Activated CD4-positive, alpha-beta T cell treated with anti-CD3 and anti-CD28 coated beads, Interleukin-2, amount 50 U/mL, for 16 hours (primary cell): ENCODE data around the gene SLCO2A1.
A peak's percentile ranks its signal among the peaks of the same experiment; 100 is the strongest.

ENCODE experiments used
- DNase-seq: peaks from one replicate; pipeline ENCODE4 v3.0.0-alpha.2; 2020

SLCO2A1 gene

DNA sequence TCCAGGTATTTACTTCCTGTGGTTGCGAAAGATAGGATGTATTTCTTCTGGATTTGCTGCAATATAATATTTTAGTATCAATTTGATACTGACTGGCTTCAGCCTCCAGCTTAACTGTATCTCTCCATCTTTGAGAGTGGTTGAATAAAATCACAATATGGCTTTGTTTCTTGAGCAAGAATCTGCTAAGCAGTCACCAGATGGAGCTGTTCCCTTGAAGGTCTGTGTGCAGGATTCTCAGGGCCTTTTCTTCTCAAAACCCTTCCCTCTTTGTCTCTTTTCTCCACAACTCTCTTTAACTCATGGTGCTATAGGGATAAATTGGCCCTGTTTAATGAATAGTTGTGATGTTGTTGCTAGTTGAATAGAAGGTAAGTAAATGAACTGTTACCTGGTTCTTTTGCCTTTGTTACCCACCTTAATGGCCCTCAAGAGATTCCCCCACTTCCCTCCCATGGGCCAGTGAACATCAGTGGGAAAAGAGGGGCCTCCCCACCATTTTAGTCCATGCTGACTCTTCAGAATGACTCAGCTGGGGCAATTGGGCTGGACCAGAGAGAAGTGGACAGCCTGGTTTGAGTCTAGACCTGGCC lies 99.3 kb downstream of the SLCO2A1 start:
- peak; percentile 45 for DNase-seq

DNA sequence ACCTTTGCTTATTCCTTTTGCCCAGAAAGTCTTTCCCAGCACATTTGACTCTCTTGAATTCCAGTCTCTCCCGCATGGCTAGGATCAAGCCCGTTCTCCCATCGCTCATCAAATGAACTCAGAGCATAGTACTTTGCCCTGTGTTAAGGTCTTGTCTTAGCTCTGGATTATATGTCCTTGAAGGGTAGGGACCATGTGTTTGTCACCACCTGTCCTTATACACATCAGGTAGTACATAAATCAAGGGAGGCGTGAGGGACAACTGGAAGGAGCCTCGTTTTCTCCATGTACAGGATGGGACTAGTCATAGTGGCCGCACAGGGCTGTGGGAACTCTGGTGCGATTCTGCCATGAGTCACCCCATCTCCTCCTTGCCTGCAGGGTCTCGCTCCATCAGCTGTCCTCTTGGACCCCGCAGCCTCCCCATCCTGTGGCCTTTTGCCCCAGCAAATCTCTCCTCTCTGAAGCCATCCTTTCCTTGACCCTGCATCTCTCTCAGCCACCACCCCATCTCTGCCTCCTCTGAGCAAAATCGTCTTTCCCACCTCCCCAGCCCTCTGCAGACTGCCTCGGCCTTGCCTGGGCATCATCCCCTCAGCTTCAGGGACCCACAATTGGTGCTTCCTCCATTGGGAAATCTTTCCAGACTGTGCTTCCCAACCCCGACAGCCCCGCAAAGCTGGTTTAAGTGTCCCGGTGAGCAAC lies 100.7 kb downstream of the SLCO2A1 start:
- no peak for DNase-seq

DNA sequence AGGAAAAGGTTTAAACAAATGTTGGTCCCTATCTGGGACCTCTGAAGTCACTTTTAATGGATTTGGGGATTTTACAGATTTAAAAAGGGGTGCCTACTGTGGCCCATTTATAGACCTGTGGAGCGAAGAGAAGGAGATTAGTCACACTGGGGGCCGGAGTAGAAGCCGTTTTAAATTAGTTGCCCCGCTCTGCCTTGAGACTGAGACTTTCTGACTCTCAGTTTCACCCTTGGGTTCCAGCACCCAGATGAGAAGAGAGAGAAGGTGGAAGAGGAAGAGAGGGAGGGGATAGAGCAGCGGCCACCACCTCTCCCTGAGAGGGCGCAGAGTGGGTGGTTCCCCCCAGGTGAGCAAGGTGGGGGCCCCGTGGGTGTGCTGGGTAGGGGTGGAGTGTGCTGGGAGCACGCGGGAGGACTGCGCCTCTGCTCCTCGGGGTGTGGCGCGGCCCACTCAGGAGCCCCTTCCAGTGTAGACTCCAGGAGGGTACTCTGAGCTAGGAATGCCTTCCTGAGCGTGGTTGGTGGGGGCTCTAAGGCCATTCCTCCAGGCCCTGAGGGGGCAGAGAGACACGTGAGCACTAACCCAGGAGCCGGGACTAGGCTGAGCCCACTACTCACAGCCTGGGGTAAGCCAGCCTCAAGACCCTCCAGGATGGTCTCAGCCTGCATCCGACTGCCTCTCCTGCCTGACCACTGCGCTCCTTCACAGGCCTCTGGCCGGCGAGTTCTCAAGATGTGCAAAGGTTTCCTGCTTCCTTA lies 101.4 kb downstream of the SLCO2A1 start:
- DNase-seq: no peak

DNA sequence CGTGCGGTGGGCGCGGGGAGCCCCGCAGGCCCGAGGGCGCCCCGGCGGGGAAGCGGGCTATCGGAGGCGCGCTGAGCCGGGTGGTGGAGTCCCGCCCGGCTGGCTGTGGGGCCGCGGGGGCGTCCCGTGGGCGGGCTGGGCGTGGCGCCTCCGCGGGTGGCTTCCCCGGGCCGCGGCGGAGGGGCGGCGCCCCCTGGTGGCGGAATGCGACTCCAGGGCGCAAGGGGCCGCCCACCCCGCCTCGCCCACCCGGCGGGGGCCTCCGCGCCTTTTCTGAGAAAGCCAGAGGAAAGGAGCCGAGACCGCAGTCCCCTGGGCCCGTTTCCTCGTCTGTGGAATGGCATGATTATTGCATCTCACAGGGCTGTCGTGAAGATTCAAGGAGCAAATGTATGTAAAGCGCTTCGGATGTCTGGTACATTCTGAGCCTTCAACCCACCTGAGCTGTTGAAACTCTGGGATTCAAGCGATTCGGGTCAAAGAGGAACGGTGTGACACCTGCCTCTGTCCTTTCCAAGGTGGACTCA lies 102.1 kb downstream of the SLCO2A1 start:
- DNase-seq: peak; percentile 44

DNA sequence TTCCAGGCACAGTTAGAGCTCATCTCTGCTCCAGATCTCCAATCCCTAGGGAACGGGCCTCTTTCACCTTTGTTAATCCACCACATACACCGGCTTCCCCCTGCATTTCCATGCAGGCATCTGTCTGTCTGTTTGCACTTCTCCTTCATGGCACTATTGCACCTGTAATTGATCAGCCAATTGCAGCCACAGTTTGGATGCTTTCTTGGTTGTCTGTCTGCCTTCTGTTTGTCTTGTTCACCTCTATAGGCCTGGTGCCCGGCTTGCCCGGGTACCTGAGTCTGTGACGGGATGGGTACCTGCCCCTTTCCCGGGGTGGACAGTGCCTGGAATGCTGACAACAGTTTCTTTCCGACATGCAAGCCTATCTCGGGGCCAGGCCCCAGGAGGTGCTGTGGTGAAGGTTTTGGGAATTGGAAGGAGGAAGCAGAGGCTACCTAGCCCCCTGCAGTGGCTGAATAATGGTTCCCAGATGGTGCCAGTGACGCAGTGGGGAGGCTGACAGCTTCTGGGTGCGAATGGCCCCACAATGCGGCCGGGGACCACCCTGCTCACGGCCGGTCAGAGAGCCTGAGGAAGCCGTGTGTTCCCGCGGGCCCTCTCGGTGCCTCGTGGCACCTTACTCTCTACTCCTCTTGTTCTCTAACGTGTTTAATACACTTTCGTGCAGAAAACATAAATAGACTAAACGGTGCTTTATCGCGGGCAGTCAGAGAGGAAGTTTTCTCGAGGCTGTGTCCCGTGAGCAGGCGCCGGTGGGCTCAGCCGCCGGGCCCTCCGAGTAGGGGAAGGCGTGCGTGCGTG lies 102.8 kb downstream of the SLCO2A1 start:
- DNase-seq: no peak

DNA sequence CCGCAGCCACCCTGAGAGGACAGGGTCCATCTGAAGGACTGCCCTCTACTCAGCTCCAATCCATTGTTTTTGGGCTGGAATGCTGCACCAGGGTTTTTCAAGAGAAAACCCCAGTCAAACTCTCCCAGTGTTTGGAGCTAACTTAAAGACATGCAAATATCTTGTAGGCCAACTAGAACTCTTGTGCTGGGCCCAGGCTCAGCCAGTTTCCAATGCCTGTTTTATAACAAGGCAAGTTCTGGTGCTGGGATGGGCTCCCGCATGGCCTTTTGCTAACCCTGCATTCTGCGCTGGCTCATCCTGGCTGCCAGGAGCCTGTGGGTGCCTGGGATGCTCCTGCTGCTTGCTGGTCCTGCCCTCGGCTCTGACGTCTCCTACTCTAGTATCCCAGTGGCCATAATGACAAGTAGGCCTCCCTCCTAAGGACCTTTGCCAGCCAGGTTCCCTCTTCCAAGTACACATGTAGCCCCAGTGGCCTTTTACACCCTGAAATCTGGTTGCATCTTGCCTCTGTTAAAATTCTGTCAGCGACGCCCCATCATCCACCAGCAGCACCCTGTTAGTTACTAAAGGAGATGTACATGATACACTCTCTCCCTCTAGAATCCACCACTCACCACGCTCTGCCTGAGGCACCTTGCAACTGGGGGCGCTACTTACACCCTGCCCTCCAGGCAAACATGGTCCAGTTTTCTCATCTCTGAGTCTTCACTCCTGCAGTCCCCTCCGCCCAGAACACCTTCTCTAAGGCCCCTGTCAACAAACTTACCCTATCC lies 103.6 kb downstream of the SLCO2A1 start:
- no peak for DNase-seq

DNA sequence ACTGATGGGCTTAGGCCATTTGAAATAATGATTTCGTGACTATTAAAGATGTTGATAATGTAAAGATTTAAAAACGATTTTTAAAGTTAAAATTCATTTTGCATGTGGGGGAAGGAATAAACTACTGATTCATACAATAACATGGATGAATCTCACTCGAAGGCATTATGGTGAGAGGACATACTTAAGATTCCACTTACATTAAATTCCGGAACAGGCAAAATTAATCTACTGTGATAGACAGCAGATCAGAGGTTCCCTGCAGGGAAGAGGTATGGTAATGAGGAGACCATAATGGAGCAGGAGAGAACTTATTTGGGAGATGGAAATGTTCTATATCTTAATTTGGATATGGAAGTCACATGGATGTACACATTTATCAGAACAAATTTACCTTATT lies 105.7 kb downstream of the SLCO2A1 start:
- DNase-seq: no peak

DNA sequence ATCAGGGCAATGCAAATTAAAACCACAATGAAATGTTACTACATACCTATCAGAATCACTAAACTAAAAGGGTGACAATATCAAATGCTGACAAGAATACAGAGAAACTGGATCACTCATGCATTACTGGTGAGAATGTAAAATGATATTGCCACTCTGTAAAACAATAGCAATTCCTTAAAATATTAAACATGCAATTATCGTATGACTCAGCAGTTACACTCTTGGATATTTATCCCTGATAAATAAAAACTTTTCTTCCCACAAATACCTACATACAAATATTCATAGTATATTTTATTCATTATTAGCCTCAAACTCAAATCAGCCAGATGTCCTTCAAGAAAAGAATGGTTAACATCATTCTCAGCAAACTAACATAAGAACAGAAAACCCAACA lies 108.1 kb downstream of the SLCO2A1 start:
- DNase-seq: no peak

DNA sequence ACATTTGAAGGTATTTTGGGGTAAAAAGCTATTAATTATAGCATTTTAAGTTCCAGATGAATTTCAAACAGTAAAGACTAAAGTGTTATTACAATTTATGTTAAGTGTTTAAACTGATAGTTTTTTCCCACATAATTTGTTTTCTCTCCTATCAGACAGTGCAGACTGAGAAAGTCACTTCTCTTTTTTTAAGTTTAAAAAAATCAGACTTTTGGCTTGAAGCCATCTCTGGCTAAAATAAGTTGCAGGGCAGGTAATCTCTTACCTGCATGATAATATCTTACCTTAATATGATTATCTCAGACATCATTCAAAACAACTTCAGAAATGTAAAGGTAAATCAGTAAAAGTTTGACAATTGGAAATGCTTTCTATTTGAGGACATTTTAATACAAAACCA lies 112.6 kb downstream of the SLCO2A1 start:
- no peak for DNase-seq

DNA sequence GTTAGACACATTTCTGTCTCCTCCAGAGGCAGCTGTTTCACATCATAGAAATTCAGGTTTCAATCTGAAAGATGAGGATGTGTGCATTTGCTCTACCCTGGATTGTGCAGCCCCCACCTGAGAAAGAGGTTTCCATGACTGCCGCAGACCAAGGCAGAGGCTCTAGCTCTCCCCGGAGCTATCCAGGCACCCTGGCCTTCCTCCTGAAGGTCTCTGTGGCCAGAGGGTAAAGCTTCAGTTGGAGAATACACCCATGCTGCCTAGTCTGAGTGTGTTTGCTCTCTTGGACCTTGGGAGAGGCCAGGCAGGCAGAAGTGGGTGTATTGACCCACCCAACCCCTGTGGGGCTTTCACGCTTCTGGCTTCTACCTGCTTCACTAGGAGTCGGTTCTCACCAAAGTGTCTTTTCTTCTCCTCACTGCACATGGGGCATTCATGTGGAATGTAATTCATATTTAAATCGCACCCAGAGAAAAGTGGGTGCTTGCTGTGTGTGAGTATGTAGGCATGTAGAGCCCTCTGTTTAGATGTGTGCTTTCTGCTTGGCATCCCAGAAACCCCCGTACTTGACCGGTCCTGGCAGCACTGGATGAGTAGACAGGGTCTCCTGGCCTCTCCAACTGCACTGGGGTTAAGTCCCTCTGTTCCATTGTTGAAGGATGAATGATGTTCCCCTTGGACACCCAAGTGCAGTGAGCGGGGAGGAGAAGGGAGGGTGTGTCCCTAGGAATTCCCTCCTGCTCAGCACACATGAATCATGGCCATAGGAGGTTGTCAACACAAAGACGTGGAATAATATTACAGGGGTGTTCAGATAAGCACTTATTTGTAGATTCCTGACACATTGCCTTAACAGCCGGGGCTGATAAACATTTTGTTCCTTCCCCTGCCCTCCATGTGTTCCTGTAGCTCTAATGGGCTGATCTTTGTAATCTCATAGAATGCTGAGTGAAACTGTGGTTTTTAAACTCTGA lies 113.8 kb downstream of the SLCO2A1 start:
- DNase-seq: no peak

DNA sequence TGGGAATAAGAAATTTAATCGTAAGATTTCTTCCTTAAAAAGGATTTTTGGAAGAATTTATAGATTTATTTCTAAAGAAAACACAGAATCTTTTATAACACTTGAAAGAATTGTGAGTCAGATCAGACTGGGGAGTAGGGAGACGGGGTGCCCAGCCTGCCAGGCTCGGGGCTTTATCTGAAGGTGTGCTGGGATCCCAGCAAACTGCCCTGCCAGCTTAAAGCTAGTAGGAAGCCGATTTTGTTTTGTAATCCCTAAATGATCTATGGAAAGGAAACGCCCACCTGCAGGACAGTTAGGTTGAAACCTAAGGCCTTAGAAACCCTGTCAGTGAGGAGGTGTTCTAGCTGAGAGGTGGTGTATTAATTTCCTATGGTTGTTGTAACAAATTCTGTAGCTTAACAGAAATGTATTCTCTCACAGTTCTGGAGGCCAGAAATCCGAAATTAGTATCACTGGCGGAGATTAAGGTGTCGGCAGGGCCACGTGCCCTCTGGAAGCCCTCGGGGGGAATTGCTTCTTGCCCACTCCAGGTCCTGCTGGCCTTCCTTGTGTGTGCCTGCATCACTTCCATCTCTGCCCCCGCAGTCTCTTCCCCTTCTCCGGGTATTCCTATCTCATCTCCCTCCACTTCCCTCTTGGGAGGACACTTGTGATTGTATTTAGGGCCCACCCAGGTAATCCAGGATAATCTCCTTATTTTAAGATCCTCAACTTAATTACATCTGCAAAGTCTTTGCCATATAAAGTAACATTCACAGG lies 114.7 kb downstream of the SLCO2A1 start:
- no peak for DNase-seq

DNA sequence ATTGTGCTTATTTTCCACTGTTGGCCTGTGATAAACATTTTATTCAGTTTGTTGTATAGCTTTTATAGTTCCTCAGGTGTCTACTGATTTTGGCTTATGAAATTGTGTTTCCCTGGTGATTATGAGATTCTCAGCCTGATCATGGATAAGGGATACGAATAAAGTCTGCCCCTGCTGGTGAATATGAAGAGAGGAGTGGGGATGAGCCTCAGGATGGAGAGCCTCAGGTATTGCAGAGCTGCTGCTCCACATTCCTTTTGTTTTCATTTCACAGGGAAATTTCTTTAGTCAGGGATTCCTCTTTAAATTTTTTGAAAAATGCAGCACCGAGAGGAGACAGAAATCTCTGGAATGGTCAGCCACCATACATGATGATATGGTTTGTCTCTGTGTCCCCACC lies 119.3 kb downstream of the SLCO2A1 start:
- no peak for DNase-seq

DNA sequence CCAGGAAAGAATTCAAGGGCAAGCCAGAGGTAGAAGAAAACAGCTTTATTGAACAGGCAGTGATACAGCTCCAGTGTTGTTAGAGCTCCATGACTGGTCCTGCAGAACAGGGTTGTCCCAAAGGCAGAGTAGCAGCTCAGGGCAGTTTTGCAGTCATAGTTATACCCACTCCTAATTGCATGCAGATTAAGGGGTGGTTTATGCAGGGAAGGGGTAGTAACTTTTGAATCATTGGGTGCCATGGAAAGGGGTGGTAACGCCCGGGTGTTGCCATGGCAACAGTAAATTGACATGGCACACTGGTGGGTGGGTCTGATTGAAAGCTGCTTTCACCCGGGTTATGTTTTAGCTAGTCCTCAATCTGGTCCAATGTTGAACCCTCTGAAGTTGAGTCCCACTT lies 124.3 kb downstream of the SLCO2A1 start:
- DNase-seq: no peak

DNA sequence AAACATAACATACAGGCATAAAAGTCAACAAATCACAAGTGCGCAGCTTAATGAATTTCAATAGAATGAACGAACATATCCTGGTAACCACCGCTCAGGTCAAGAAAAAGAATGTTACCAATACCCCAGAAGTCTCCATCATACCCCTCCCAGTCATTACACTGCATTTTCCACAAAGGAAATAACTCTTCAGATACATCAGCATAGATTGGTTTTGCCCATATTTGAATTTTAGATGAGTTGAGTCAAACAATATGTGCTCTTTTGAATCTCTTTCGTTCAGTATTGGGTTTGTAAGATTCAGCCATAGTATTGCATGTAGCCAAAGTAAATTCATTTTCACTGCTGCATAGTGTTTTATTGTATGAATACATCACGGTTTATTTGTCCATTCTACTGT lies 127.9 kb downstream of the SLCO2A1 start:
- no peak for DNase-seq

DNA sequence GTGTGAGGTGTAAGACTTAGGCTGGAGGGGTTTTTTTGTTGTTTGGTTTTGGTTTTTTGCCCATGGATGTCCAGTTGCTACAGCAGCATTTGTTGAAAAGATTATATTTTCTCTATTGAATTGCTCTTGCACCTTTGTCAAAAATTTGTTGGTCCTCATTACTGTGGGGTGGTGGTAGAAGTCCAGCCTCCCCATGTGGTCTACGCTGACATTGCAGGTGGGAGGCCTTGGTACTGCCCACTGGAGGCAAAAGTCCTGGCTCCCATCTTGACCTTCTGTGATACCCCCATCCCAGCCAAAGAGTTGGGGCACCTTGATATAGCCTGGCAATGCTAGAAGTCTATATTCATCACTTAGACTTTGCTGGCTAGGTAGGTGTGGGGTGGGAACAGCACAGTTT lies 128.6 kb downstream of the SLCO2A1 start:
- no peak for DNase-seq

DNA sequence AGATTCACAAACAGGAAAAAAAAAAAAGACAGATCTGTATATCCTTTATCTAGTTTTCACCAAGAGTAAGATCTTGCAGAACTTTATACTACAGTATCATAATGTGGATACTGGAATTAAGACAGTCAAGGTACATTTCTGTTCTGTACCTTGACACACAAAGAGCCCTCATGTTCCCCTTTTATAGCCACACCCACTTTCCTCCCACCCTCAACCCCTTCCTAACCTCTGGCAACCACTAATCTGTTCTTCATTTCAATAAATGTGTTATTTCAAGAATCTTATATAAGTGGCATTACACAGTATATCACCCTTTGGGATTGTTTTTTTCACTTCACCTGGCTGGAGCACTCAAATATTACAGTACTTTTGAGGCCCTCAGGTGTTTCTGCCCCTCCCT lies 130.4 kb downstream of the SLCO2A1 start:
- no peak for DNase-seq

DNA sequence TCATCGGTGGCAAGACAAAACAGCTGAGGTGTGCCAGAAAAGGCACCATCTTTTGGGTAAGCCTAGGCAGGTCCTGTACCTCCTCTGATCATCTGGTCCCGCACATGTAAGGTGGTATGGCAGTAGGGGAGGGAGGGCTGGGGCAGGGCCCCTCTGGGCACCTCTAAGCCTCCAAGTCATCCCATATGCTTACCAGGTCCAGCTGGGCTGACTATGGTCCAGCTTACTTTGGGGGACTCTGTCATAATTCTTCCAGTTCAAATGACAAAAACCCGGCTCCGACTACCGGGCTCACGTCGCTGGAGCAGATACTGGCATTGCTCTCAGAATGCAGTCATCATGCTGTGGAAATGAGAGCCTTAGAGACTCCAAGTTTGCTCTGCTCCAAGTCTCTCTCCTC lies 132.2 kb downstream of the SLCO2A1 start:
- DNase-seq: no peak

DNA sequence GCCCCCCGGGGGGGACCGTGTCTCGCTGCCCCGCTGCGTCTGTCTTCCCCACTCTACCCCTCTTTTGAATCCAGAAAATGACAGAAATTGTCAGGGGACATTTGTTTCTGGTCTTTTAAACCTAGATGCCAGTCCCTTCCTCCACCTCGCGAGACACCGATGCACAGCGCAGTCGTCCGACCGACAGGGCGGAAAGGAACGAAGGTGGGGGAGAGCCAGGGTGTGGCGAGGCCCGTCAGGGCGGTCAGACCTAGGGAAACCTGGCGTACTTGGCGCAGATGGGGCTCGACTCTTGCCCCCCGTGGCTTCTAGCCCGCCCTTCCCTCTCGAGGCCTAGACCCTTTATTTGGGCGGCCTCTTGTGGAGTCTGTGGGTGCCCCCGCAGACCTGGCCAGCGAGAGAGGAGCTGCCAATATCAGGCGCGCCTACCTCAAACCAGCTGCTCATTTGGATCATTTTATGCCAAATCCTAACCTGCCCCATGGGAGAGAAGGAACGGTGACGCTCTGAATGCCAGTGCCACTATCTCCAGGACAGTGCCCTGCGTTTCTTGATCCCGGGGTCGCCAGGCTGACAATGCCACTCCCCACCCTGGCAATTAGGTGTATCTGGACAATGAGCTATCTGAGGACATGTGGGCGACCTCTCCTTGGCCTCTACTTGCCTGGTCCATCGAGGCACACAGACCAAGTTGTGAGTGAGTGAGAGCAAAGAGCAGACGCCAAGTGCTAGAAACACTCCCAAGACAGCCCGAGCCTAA lies 133.5 kb downstream of the SLCO2A1 start:
- no peak for DNase-seq

DNA sequence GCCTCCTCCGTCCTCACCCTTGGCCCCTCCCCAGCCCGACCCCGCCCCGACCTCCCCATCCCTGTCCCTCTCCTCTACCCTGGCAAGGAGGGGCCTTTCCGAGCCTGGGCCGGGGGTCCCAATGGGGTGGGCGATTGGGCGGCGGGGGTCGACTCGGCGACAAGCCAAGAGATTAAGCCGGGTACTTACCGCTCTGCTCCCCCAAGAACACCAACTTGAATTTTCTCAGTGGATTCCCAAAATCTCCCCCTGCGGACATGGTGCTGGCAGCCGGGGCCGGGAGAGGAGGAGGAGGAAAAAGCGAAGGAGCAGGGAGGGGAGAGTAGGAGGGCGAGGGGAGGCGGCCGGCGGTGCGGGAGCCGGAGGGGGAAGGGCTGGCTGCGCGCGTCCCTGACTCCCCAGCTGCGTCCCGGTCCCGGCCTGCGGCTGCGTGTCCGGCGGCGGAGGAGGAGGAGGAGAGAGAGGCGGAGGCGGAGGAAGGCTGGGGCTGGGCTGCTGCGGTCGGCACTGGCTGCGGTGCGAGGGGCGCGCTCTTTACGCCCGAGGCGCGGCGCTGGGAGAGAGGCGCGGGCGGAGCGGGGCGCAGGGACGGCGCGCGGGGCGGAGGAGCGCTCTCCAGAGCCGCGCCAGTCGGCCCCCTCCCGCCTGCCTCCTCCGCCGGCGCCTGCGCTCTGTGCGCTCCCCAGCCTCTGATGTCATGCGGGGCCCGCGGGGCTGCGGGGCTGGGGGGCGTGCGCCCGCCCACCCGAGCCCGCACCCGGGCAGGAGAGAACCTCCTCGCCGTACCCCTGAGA lies 134.3 kb downstream of the SLCO2A1 start, which contains the start of gene RAB6B:
TSS of gene RAB6B (minus strand) at position 675 of the 794 bp plus-strand sequence. CDS start at position 259, 416 bp downstream.
- DNase-seq: no peak
